ENCODE results near the gene CELF4. TPM values are rescaled to one million over a fixed set of nuclear protein-coding genes. Genes with fewer than 3 reads are reported as not detected.

Gene CELF4
- total RNA-seq, 8 experiments from 2014 or later: 3.0 to 59.9 (median 38.7) TPM

DNA sequence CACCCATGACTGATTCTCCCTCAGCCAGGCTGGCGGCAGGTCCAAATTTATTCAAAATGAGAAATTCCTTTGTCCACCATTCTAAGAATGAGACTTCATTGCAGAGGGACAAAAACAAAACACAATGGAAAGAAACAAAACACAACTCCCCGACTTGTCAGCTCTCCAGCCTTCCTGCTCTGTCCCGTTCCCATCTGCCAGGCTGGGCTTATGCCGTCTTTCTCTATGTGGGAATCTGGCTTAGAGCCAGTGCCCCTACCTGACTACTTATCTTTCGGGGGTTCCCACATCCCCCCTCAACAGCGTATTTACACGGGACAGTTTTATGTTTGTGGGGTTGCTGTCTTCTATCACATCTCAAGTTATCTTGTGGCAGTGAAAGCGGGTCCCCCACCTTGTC, 13.8 kb downstream of the CELF4 start:
- Histone ChIP-seq H3K4me3 (no peak overlapping the region), H3K27ac (no peak overlapping the region), H3K4me1 (replicated peaks in 1 of 2) (peaks cover 26 to 34% of the 10 kb centered on the region in 2 donors)
- in situ Hi-C loops (cut with MboI; ENCODE audit: low pct_unique_long_range_greater_than_20kb in 2 of 9, low sequenced_read_pairs in 9 of 9, unreplicated experiment in 9 of 9): no loop called here
- 27 to 81% (median 80%) methylated on average over 1 to 7 of the region's 8 CpGs; no CpG with 5 or more reads in 4 of the 10 experiments for WGBS, 10 experiments
- no peak for ATAC-seq (replicated peaks in 6 of 8)

DNA sequence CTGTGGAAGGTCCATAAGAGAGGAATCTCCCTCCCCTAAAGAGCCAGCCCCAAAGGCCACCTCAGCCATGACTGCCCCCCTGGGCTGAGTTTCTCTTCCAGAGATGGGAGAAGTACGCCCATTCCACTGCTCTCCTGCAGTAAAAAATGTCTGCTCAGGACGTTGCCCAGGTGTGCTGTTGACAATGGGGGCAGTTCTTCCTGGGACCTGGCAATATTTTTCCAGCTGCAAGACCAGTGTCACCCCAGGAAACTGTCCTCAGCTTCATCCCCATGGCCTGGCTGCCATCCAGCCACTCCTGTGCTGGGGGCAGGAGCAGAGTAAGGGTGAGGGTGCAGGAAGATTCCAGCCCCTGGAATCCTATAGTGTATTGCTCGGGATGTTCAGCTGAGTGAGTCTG, 14.3 kb downstream of the CELF4 start:
- 0 to 83% (median 36%) methylated on average over 1 to 2 of the region's 3 CpGs; no CpG with 5 or more reads in 5 of the 10 experiments for WGBS, 10 experiments
- H3K4me3 ChIP-seq: no peak overlapping the region
- peaks cover 21 to 28% of the 10 kb centered on the region in 2 donors for H3K4me1 ChIP-seq (replicated peaks in 1 of 2)
- no peak for ATAC-seq (replicated peaks in 6 of 8)
- in situ Hi-C loops (cut with MboI; ENCODE audit: low pct_unique_long_range_greater_than_20kb in 2 of 9, low sequenced_read_pairs in 9 of 9, unreplicated experiment in 9 of 9): no loop called here
- H3K27ac ChIP-seq: no peak overlapping the region

DNA sequence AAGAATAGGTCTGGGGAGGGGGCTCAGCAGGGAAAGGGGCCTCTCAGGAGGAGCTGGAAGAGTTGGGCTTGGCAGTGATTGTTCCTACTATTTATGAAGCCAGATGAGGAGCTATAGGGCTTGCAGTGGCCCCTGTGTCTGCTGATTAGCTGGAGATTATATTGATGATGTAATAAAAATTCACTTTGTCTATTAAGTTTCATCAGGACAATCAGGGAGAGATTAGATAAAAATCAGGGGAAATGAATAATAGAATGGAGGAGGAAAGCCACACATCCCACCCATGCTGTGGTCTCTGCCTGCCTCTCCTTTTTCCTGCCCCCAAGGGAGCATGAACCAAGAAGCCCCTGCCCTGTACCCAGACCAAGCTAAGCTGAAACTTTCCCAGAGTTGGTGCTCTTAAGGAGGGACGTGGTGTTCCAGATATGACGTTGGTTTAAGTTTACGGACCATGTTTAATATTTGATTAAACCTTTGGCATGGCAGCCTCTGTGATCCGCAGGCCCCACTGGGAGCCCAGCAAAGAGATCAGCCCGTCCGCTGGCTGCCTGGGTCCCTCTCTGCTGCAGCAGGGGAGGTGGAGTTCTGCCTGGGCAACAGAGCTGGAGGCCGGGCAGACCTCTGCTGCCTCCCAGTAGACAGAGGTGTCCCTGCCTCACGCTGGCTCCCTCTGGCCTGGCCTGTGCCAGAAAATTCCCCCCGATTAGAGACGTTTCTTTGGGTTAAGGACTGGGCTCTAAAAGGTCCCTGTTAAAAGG, 15.3 kb downstream of the CELF4 start:
- H3K27ac ChIP-seq: no peak overlapping the region
- WGBS, 10 experiments: 58 to 90% (median 70%) methylated on average over 1 to 7 of the region's 10 CpGs; no CpG with 5 or more reads in 4 of the 10 experiments
- H3K4me1 ChIP-seq (replicated peaks in 1 of 2): peaks cover 19% of the 10 kb centered on the region in 2 donors
- in situ Hi-C loops (cut with MboI; ENCODE audit: low pct_unique_long_range_greater_than_20kb in 2 of 9, low sequenced_read_pairs in 9 of 9, unreplicated experiment in 9 of 9): no loop called here
- no peak for ATAC-seq (replicated peaks in 6 of 8)
- H3K4me3 ChIP-seq: no peak overlapping the region

DNA sequence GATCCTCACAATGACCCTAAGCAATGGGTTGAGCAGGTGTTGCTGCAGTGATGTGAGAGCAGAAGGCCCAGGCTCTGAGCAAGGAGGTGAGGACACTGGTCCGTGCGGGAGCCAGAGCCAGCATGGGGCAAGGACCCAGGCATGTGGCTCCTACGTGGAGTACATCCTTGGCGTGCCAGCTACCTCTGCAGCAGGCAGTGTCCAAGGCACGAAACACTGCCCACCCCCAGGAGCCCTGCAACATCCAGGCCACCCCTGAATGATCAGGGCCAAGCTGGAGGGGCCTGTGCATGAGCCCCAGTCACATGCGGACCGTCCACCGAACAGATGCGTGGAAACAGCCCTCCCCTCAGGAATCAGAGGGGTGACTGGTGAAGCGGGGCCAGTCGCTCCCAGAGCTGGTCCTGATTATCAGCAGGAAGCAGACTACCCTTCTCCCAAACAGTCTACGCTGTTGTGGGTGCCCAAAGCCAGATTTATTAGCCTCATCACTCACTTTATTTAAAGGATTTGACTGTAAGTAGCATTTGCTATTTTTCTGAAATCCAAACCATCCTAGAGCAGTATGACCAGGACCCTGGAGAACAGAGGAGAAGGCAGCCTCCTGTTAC, 16.8 kb downstream of the CELF4 start:
- no peak overlapping the region for H3K4me3 ChIP-seq
- in situ Hi-C loops (cut with MboI; ENCODE audit: low pct_unique_long_range_greater_than_20kb in 2 of 9, low sequenced_read_pairs in 9 of 9, unreplicated experiment in 9 of 9): loop anchor here in 2 of 9 experiments (25.0 kb wide), 2 partner anchors 186 to 211 kb away; no protein-coding TSS in a partner anchor
- H3K4me1 ChIP-seq (replicated peaks in 1 of 2): peaks cover 11 to 13% of the 10 kb centered on the region in 2 donors
- H3K27ac ChIP-seq: no peak overlapping the region
- 55 to 100% (median 81%) methylated on average over 1 to 9 of the region's 12 CpGs; no CpG with 5 or more reads in 4 of the 10 experiments for WGBS, 10 experiments
- ATAC-seq (replicated peaks in 6 of 8): no peak

DNA sequence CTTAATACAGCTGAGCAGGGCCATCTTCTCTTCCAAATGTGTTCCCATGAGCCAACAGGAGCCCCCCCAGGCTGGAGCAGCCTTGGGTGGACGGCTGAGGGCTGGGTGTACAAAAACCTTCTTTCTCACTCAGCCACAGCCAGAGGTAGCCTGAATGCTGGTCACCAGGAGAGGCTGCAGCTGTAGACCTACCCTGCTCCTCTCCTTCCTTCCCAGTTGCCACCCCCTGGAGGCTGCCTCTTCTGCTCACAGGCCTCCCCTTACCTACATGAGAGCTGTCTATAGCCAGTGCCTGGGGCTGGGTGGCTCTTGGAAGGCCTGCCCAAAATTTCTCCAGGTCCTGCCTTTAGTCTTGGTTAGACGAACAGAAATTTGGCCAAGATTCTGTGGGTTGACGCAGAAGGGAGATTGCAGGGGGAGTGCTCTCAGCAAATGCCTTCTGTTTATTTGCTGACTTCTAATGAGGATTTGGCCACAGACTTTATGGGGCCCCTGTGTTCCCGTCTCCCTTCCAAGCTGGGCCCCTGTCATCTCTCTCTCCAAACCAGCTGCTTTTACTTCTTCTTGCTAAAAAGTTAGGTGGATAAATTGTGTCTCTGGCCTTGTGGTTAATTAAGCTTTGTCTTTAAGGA, 18.3 kb downstream of the CELF4 start:
- H3K4me3 ChIP-seq: no peak overlapping the region
- no peak for ATAC-seq (replicated peaks in 6 of 8)

DNA sequence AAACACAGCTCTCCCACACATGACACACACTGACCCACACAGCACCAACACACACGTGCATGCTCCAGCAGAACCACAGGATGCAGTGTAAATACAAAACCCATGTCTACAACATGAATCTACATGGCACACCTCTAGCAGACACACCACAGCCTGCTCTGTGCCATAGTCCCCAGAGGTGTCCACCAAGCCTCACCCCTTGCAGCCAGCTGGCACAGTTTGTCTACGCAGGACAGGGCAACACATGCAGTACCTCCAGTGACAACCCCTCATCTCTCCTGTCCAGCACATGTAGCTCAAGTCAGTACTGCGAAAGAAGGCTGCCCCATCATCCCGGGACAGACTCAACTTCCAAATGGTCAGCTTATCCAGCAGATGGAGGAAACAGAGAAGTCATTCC, 18.9 kb downstream of the CELF4 start:
- 60 to 100% (median 100%) methylated on average over 1 to 3 of the region's 4 CpGs; no CpG with 5 or more reads in 5 of the 10 experiments for WGBS, 10 experiments
- no peak for ATAC-seq (replicated peaks in 6 of 8)
- Histone ChIP-seq H3K27ac (no peak overlapping the region), H3K4me1 (replicated peaks in 1 of 2) (peaks cover 8 to 15% of the 10 kb centered on the region in 2 donors), H3K4me3 (no peak overlapping the region)
- in situ Hi-C loops (cut with MboI; ENCODE audit: low pct_unique_long_range_greater_than_20kb in 2 of 9, low sequenced_read_pairs in 9 of 9, unreplicated experiment in 9 of 9): loop anchor here in 2 of 9 experiments (25.0 kb wide), 2 partner anchors 184 to 209 kb away; no protein-coding TSS in a partner anchor

More for the DNA sequence above, 18.3 kb downstream of the CELF4 start:
- in situ Hi-C loops (cut with MboI; ENCODE audit: low pct_unique_long_range_greater_than_20kb in 2 of 9, low sequenced_read_pairs in 9 of 9, unreplicated experiment in 9 of 9): loop anchor here in 2 of 9 experiments (25.0 kb wide), 2 partner anchors 185 to 210 kb away; no protein-coding TSS in a partner anchor
- H3K4me1 ChIP-seq (replicated peaks in 1 of 2): peaks cover 8 to 15% of the 10 kb centered on the region in 2 donors
- WGBS, 10 experiments: 40 to 87% (median 60%) methylated on average over 1 to 4 of the region's 4 CpGs; no CpG with 5 or more reads in 3 of the 10 experiments
- H3K27ac ChIP-seq: no peak overlapping the region

DNA sequence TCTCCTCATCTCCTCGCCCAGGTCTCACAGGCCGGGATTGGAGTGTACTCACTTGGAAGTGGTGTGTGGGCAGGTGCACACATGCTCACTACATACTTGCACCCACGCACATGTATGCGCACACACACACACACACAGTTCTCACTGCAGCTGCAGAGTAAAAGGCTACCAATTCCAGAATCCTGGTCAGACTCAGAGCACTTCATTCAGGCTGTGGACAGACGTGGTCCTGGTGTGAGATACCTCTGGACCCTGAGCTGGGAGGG, 19.4 kb downstream of the CELF4 start:
- no peak overlapping the region for H3K4me3 ChIP-seq

DNA sequence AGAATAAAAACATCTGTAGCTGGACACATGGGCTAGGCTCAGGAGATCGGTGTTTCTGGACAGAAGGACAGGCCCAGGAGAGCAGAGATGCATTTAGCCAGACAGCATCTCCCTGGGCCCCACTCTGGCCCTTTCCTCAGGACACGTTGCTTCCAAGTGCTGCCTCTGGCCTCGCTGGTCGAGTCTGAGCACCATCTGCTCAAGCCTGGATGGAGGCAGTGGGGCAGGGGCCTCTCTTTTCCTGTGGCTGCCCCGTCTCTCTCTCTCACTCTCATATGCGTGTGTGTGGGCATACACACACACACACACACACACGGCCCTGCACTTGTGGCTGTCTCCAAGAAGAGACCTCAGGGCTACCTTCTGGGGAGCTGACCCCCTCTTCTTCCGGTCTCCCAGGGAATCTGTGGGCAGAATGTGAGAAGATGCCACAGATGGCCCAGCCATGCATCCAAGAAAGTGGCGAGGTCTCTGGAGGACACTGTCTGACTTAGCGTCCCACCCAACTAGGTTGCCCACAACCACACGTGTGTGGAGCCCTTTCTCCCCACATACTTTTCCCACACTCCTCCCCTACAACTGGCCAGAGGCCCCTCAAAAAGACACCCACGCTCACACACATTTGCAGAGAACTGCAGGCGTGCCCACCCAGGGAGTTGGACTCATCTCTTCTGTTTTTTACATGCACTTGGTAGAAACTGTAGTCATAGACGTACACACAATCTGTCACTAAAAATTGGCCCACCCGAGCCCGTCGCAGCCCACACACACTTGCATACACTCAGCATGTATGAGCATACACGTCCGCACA, 19.9 kb downstream of the CELF4 start:
- Histone ChIP-seq H3K4me3 (no peak overlapping the region), H3K27ac (no peak overlapping the region), H3K4me1 (replicated peaks in 1 of 2) (peaks cover 12% of the 10 kb centered on the region in 2 donors)
- no peak for ATAC-seq (replicated peaks in 6 of 8)
- in situ Hi-C loops (cut with MboI; ENCODE audit: low pct_unique_long_range_greater_than_20kb in 2 of 9, low sequenced_read_pairs in 9 of 9, unreplicated experiment in 9 of 9): loop anchor here in 2 of 9 experiments (25.0 kb wide), 2 partner anchors 183 to 208 kb away; no protein-coding TSS in a partner anchor
- WGBS, 10 experiments: 10 to 100% (median 88%) methylated on average over 1 to 8 of the region's 19 CpGs; no CpG with 5 or more reads in 3 of the 10 experiments

More for the DNA sequence above, 19.4 kb downstream of the CELF4 start:
- WGBS, 10 experiments: 63 to 90% methylated on average over 2 of the region's 5 CpGs; no CpG with 5 or more reads in 8 of the 10 experiments
- ATAC-seq (replicated peaks in 6 of 8): no peak
- in situ Hi-C loops (cut with MboI; ENCODE audit: low pct_unique_long_range_greater_than_20kb in 2 of 9, low sequenced_read_pairs in 9 of 9, unreplicated experiment in 9 of 9): loop anchor here in 2 of 9 experiments (25.0 kb wide), 2 partner anchors 184 to 209 kb away; no protein-coding TSS in a partner anchor
- Histone ChIP-seq H3K4me1 (replicated peaks in 1 of 2) (peaks cover 8 to 11% of the 10 kb centered on the region in 2 donors), H3K27ac (no peak overlapping the region)

DNA sequence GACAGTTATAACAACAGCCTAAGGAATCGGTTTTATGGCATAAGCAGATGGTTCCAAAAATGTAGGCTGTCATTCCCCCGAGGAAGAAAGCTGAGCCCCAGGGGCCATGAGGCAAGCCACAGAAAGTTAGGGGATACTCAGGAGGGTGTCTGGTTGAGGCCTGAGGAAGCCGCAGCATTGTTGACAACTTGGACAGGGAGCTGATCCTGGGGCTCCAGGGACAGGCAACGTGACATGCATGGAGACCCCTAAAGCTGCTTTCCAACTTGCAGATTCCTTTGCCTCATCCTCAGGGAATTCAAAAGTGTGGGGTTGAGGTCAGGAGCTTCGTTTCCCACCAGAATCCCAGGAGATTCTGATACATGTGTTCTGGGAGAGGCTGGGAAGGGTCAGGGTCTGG, 20.9 kb downstream of the CELF4 start:
- in situ Hi-C loops (cut with MboI; ENCODE audit: low pct_unique_long_range_greater_than_20kb in 2 of 9, low sequenced_read_pairs in 9 of 9, unreplicated experiment in 9 of 9): loop anchor here in 2 of 9 experiments (25.0 kb wide), 2 partner anchors 182 to 207 kb away; no protein-coding TSS in a partner anchor
- Histone ChIP-seq H3K4me1 (replicated peaks in 1 of 2) (peaks cover 21% of the 10 kb centered on the region in 2 donors), H3K27ac (no peak overlapping the region), H3K4me3 (no peak overlapping the region)
- 0 to 83% (median 58%) methylated on average over 1 to 5 of the region's 5 CpGs; no CpG with 5 or more reads in 3 of the 10 experiments for WGBS, 10 experiments
- no peak for ATAC-seq (replicated peaks in 6 of 8)

DNA sequence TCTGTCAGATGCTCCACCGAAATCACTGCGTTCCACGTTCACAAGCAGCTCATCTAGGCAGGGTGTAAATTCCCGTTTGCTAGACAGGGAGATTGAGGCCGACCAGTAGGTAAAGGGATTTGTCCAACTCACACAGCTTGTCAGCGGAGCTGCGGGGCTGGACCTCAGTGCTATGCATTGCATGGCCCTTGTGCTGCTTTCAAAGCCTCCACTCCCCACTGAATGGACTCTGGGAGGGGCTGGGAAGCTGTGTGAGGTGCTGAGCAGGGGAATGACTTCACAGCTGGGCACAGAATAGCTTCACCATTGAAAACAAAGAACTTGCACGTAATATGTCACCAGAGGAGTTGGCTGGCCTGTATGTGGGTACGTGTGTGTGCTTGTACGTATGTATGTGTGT, 21.4 kb downstream of the CELF4 start:
- H3K4me3 ChIP-seq: no peak overlapping the region
- WGBS, 10 experiments: 0 to 90% (median 42%) methylated on average over 2 to 7 of the region's 10 CpGs; no CpG with 5 or more reads in 3 of the 10 experiments
- in situ Hi-C loops (cut with MboI; ENCODE audit: low pct_unique_long_range_greater_than_20kb in 2 of 9, low sequenced_read_pairs in 9 of 9, unreplicated experiment in 9 of 9): loop anchor here in 2 of 9 experiments (25.0 kb wide), 2 partner anchors 182 to 207 kb away; no protein-coding TSS in a partner anchor
- peaks cover 26% of the 10 kb centered on the region in 2 donors for H3K4me1 ChIP-seq (replicated peaks in 1 of 2)
- H3K27ac ChIP-seq: no peak overlapping the region
- ATAC-seq (replicated peaks in 6 of 8): peak in 7 of 8 experiments; percentile 61 to 90 (median 71)

DNA sequence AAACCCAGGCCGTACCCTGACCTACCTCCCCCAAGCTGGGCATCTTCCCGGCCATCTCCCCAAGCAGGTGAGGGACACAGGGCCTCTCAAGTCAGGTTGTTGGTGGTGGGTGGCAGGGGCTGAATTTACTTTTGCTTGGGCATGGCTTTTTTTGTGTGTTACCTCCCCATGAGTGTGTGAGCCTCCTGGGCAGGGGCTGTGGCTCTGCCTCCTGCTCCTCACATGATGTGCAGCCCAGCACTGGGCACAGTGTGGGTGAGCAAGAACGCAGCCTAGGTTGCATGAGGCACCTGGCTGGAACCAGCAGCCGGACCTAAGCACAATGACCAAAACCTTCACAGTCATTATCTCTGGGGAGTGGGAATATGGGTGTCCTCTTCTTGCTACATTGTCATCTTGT, 22.3 kb downstream of the CELF4 start:
- WGBS, 10 experiments: 23 to 100% (median 100%) methylated on average over 1 to 2 of the region's 4 CpGs; no CpG with 5 or more reads in 5 of the 10 experiments
- Histone ChIP-seq H3K4me3 (no peak overlapping the region), H3K4me1 (replicated peaks in 1 of 2) (peaks cover 34% of the 10 kb centered on the region in 2 donors), H3K27ac (no peak overlapping the region)
- in situ Hi-C loops (cut with MboI; ENCODE audit: low pct_unique_long_range_greater_than_20kb in 2 of 9, low sequenced_read_pairs in 9 of 9, unreplicated experiment in 9 of 9): loop anchor here in 2 of 9 experiments (25.0 kb wide), 2 partner anchors 181 to 206 kb away; no protein-coding TSS in a partner anchor
- ATAC-seq (replicated peaks in 6 of 8): no peak

DNA sequence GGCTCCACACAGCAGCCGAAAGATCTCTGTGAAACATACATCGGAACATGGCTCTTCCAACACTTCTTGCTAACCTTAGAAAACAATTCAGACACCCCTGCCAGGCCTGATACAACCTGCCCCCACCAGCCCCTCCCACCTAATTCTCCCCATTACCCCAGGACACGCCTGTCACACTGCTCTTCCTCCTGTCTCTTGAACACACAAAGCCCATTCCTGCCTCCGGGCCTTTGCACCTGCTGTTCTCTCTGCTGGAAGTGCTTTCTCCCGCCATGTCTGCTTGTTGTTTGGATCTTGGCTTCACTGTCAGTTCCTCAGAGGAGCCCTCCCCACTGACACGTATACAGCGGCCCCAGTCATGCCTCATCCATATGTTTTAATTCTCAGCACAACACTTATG, 24.1 kb downstream of the CELF4 start:
- no peak overlapping the region for H3K4me3 ChIP-seq
- ATAC-seq (replicated peaks in 6 of 8): no peak
- in situ Hi-C loops (cut with MboI; ENCODE audit: low pct_unique_long_range_greater_than_20kb in 2 of 9, low sequenced_read_pairs in 9 of 9, unreplicated experiment in 9 of 9): loop anchor here in 2 of 9 experiments (25.0 kb wide), 2 partner anchors 179 to 204 kb away; no protein-coding TSS in a partner anchor
- peaks cover 49 to 53% of the 10 kb centered on the region in 2 donors for H3K4me1 ChIP-seq (replicated peaks in 1 of 2)
- 20 to 100% (median 94%) methylated on average over 1 to 6 of the region's 7 CpGs; no CpG with 5 or more reads in 4 of the 10 experiments for WGBS, 10 experiments
- no peak overlapping the region for H3K27ac ChIP-seq
